KMS-11 (cell line): Measurements from ENCODE around the gene NABP2.

Experiments used
- H2AFZ ChIP-seq: fragments of 200-600 bp; sonication (generic); 2 replicates; pipeline ENCODE4 v1.6.1; 2016; ENCODE audit warnings: antibody characterized with exemption, mixed run types, low read depth
- H3K27ac ChIP-seq: fragments of 200-600 bp; sonication (generic); 2 replicates; pipeline ENCODE4 v1.6.1; 2016; ENCODE audit warnings: mild to moderate bottlenecking, mixed run types
- H3K27me3 ChIP-seq: fragments of 200-600 bp; sonication (generic); 2 replicates; pipeline ENCODE4 v1.6.1; 2017; ENCODE audit warnings: mild to moderate bottlenecking, low read depth, mixed run types, moderate library complexity; ENCODE audit not compliant: insufficient read depth
- H3K36me3 ChIP-seq: fragments of 200-600 bp; sonication (generic); 2 replicates; pipeline ENCODE4 v1.6.1; 2017; ENCODE audit warnings: mild to moderate bottlenecking, mixed run types; ENCODE audit not compliant: insufficient read depth
- H3K4me1 ChIP-seq: fragments of 200-600 bp; sonication (generic); 2 replicates; pipeline ENCODE4 v1.6.1; 2016; ENCODE audit warnings: mild to moderate bottlenecking, low read depth, mixed run types; ENCODE audit not compliant: poor library complexity, severe bottlenecking
- H3K4me2 ChIP-seq: fragments of 200-600 bp; sonication (generic); 2 replicates; pipeline ENCODE4 v1.7.0; 2016; ENCODE audit warnings: mild to moderate bottlenecking, mixed run types
- H3K4me3 ChIP-seq: fragments of 200-600 bp; sonication (generic); IDR thresholded peaks from 2 replicates; pipeline ENCODE4 v1.6.1; 2017; ENCODE audit warnings: low read depth, low read length, mixed read lengths; ENCODE audit not compliant: insufficient read depth
- H3K79me2 ChIP-seq: fragments of 200-600 bp; sonication (generic); 2 replicates; pipeline ENCODE4 v1.6.1; 2016; ENCODE audit warnings: low read depth, mixed run types; ENCODE audit not compliant: insufficient read depth
- H3K9ac ChIP-seq: fragments of 200-600 bp; sonication (generic); 2 replicates; pipeline ENCODE4 v1.6.1; 2016; ENCODE audit warnings: mild to moderate bottlenecking, mixed run types
- H4K20me1 ChIP-seq: fragments of 200-600 bp; sonication (generic); 2 replicates; pipeline ENCODE4 v1.6.1; 2016; ENCODE audit warnings: mild to moderate bottlenecking, mixed run types; ENCODE audit not compliant: insufficient read depth
- CTCF ChIP-seq: fragments of 200-600 bp; sonication (generic); conservative IDR thresholded peaks from 2 replicates; pipeline ENCODE4 v1.6.1; 2017; ENCODE audit warnings: low read depth, mild to moderate bottlenecking, antibody characterized with exemption, low read length, moderate library complexity, mixed read lengths

NABP2 gene

GRCh38 chr12:56224954-56225353, 812 bp downstream of the NABP2 start:
- H3K36me3 ChIP-seq = no peaks in the 10 kb centered on the region
- H3K4me3 ChIP-seq = peak overlapping the region; percentile 91
- H2AFZ ChIP-seq = peak overlapping the region; percentile 93; the same call in 1 of the 2 replicates
- H3K27ac ChIP-seq = no peak overlapping the region
- H3K27me3 ChIP-seq = no peaks in the 10 kb centered on the region
- no peaks in the 10 kb centered on the region for H4K20me1 ChIP-seq
- H3K4me1 ChIP-seq = peaks cover 30% of the 10 kb centered on the region
- H3K9ac ChIP-seq = peak overlapping the region; percentile 47; the same call in 1 of the 2 replicates
- no peak for TF ChIP-seq CTCF
- peak overlapping the region; percentile 75 for H3K4me2 ChIP-seq
- H3K79me2 ChIP-seq = peaks cover 9% of the 10 kb centered on the region; the same call in 1 of the 2 replicates

GRCh38 chr12:56229082-56229481, 4.9 kb downstream of the NABP2 start:
- Histone ChIP-seq H3K27me3 (no peaks in the 10 kb centered on the region), H3K36me3 (no peaks in the 10 kb centered on the region), H3K4me2 (no peak overlapping the region), H3K4me1 (no peaks in the 10 kb centered on the region), H3K27ac (no peak overlapping the region), H4K20me1 (no peaks in the 10 kb centered on the region), H3K4me3 (no peak overlapping the region), H2AFZ (no peak overlapping the region), H3K79me2 (no peaks in the 10 kb centered on the region), H3K9ac (no peak overlapping the region)
- no peak for TF ChIP-seq CTCF

DNA sequence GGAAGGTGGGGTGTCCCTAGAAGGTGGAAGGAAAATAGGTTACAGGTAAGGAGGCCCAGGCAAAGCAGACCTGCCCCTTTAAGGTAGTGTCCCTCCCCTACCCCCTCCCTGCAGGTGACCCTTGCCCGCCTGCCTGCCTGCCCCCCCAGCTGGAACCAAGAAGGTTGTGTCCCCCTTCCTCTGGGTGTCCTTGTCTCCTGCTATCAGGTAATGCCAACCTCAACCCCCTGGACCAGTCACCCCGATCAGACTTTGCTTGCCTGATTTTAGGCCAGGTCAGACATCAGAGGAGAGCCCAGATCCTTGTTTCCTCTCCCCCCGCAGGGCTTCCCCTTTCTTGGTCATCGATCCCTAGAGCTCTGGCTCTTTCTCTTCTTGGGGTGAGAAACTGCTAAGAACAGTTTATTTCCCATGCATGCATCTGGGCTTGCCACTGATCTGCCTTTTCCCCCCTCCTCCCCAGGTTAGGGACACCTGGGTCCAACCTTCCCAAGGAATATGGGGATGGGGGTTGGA, 5.8 kb downstream of the NABP2 start, which contains the start of gene SLC39A5:
Gene SLC39A5 (plus strand): TSS at position 136 of the 516 bp plus-strand sequence. CDS start 1,224 bp downstream, outside the sequence.
- TF ChIP-seq CTCF = no peak
- no peak within 1 kb of the TSS for H3K4me3 ChIP-seq
- H4K20me1 ChIP-seq = no peaks in the 10 kb centered on the region
- H3K27me3 ChIP-seq = no peaks in the 10 kb centered on the region
- no peak within 1 kb of the TSS for H2AFZ ChIP-seq
- H3K4me1 ChIP-seq = no peaks in the 10 kb centered on the region
- H3K4me2 ChIP-seq = no peak within 1 kb of the TSS
- no peaks in the 10 kb centered on the region for H3K79me2 ChIP-seq
- no peak within 1 kb of the TSS for H3K27ac ChIP-seq
- no peaks in the 10 kb centered on the region for H3K36me3 ChIP-seq
- H3K9ac ChIP-seq = no peak within 1 kb of the TSS

GRCh38 chr12:56230432-56231183, 6.5 kb downstream of the NABP2 start:
- Histone ChIP-seq H3K4me1 (no peaks in the 10 kb centered on the region), H3K79me2 (no peaks in the 10 kb centered on the region), H4K20me1 (no peaks in the 10 kb centered on the region), H3K27ac (no peak overlapping the region), H3K27me3 (no peaks in the 10 kb centered on the region), H3K4me2 (no peak overlapping the region), H3K9ac (no peak overlapping the region), H3K4me3 (no peak overlapping the region), H2AFZ (no peak overlapping the region), H3K36me3 (no peaks in the 10 kb centered on the region)
- no peak for TF ChIP-seq CTCF
